Astrocyte (in vitro differentiated cells and primary cell): ENCODE results near the gene NUP153.

Experiments used
- CTCF ChIP-seq: IDR thresholded peaks from 2 replicates; pipeline ENCODE4 v1.5.1; 2011; ENCODE audit warnings: low read depth, mild to moderate bottlenecking, inconsistent platforms, low read length, moderate library complexity; ENCODE audit not compliant: insufficient read depth
- EZH2 ChIP-seq: IDR thresholded peaks from 2 replicates; pipeline ENCODE4 v1.6.1; 2012; ENCODE audit warnings: mild to moderate bottlenecking, low read length, inconsistent platforms; ENCODE audit not compliant: insufficient read depth

GRCh38 chr6:17703256-17703694 lies 3.5 kb downstream of the NUP153 start:
- no peak for TF ChIP-seq CTCF
- no peak for TF ChIP-seq EZH2
